Right hindlimb (tissue), 1 donor: ENCODE results near the gene GPSM1.
"Not testable (repeated sequence)": the region's sequence is repeated elsewhere in the genome, so short reads cannot be mapped to it uniquely, and the experiment has no call there.

ENCODE experiments used
- DNase-seq: peaks from one replicate; pipeline ENCODE4 v3.0.0-alpha.2; 2018

GPSM1 gene

GRCh38 chr9:136319244-136319643 is 8.1 kb upstream of the GPSM1 start:
- not testable (repeated sequence) for DNase-seq

GRCh38 chr9:136319955-136320354 is 7.4 kb upstream of the GPSM1 start:
- not testable (repeated sequence) for DNase-seq

- not testable (repeated sequence) for DNase-seq
Measured at GRCh38 chr9:136320972-136321371, 6.4 kb upstream of the GPSM1 start.

GRCh38 chr9:136321561-136321960 is 5.8 kb upstream of the GPSM1 start:
- DNase-seq: no peak

GRCh38 chr9:136322756-136323330 is 4.5 kb upstream of the GPSM1 start:
- DNase-seq: no peak

GRCh38 chr9:136323371-136323789 is 4.0 kb upstream of the GPSM1 start:
- no peak for DNase-seq

GRCh38 chr9:136324501-136325300 is 2.6 kb upstream of the GPSM1 start:
- DNase-seq: no peak

- DNase-seq: no peak
Measured at GRCh38 chr9:136325358-136325757, 2.0 kb upstream of the GPSM1 start.

- peak; percentile 82 for DNase-seq
Measured at GRCh38 chr9:136326061-136326760, 1.1 kb upstream of the GPSM1 start.

GRCh38 chr9:136326761-136327303 is 507 bp upstream of the GPSM1 start:
- DNase-seq: no peak

GRCh38 chr9:136328011-136328621 is 777 bp downstream of the GPSM1 start:
- no peak for DNase-seq

- DNase-seq: peak; percentile 82
Measured at GRCh38 chr9:136328622-136329041, 1.3 kb downstream of the GPSM1 start.

- no peak for DNase-seq
Measured at GRCh38 chr9:136329211-136329627, 1.9 kb downstream of the GPSM1 start.

- DNase-seq: no peak
Measured at GRCh38 chr9:136329636-136330405, 2.5 kb downstream of the GPSM1 start.

- no peak for DNase-seq
Measured at GRCh38 chr9:136330406-136330990, 3.2 kb downstream of the GPSM1 start.

GRCh38 chr9:136331030-136331429 is 3.7 kb downstream of the GPSM1 start:
- no peak for DNase-seq

- DNase-seq: no peak
Measured at GRCh38 chr9:136331556-136332481, 4.5 kb downstream of the GPSM1 start.

GRCh38 chr9:136332482-136332983 is 5.2 kb downstream of the GPSM1 start:
- no peak for DNase-seq

- DNase-seq: no peak
Measured at GRCh38 chr9:136333045-136333444, 5.7 kb downstream of the GPSM1 start.

- no peak for DNase-seq
Measured at GRCh38 chr9:136333486-136333885, 6.1 kb downstream of the GPSM1 start.
